Lower leg skin (tissue), 4 donors: ENCODE measurements around the gene PEX5. TPM values are rescaled to one million over a fixed set of nuclear protein-coding genes. Genes with fewer than 3 reads are reported as not detected.
A peak's percentile ranks its signal among the peaks of the same experiment; 100 is the strongest.
"Not testable (repeated sequence)": the region's sequence is repeated elsewhere in the genome, so short reads cannot be mapped to it uniquely, and the experiment has no call there.

Source experiments
- DNase-seq, 2 donors: peaks; one replicate each; pipeline ENCODE4 v3.0.0-alpha.2; 2019; ENCODE audit warnings: low spot score in 2 of 2
- H3K4me3 ChIP-seq: fragments of 200-600 bp; sonication (generic); 2 replicates; pipeline ENCODE4 v1.5.1; 2017; ENCODE audit warnings: mild to moderate bottlenecking, low read depth; ENCODE audit not compliant: poor library complexity, severe bottlenecking
- CTCF ChIP-seq, 3 donors: fragments of 450-650 bp; IDR thresholded peaks; one replicate each; pipeline ENCODE4 v1.5.1; 2016; ENCODE audit warnings: antibody characterized with exemption in 3 of 3, mild to moderate bottlenecking in 3 of 3, moderate library complexity in 2 of 3
- POLR2A ChIP-seq, 2 donors: fragments of 450-650 bp; IDR thresholded peaks; one replicate each; pipeline ENCODE4 v1.6.1; 2016 to 2017; ENCODE audit warnings: antibody characterized with exemption in 2 of 2, mild to moderate bottlenecking in 1 of 2, moderate library complexity in 1 of 2
- WGBS, 2 donors: methylation state at CpG; one replicate each; pipeline ENCODE4 v1.1.5; 2018; 5-methylcytosine and 5-hydroxymethylcytosine counted together
- intact Hi-C: fragments of 100-400 bp; cut with DNase I; formaldehyde crosslinking; loops from one replicate; pipeline ENCODE4 v1.15.0; 2023; ENCODE audit warnings: low total_unique reads
- total RNA-seq, 4 donors: library from RNA; depleted of rRNA; stranded (reverse); fragments of >200 nt; gene quantifications; one replicate each; pipeline ENCODE4 v1.1.0, GENCODE V29; 2016

PEX5 gene
- total RNA-seq, 4 donors from 2014 or later: 20.5 to 46.4 (median 33.9) TPM

GRCh38 chr12:7178481-7178880 is 11.0 kb upstream of the PEX5 start:
- intact Hi-C loops: no loop called here
- TF ChIP-seq POLR2A (IDR thresholded peaks at IDR 0.05): no peak
- no peak for TF ChIP-seq CTCF (IDR thresholded peaks at IDR 0.05)
- 85 to 97% methylated on average over 2 of the region's 2 CpGs for WGBS, 2 donors
- no peak for DNase-seq
- no peak overlapping the region for H3K4me3 ChIP-seq

GRCh38 chr12:7180685-7181084 is 8.8 kb upstream of the PEX5 start:
- DNase-seq: no peak
- intact Hi-C loops: no loop called here
- WGBS, 2 donors: 25 to 33% methylated on average over 1 of the region's 1 CpG
- TF ChIP-seq POLR2A (IDR thresholded peaks at IDR 0.05) (no peak), CTCF (IDR thresholded peaks at IDR 0.05) (no peak)
- H3K4me3 ChIP-seq: no peak overlapping the region

- H3K4me3 ChIP-seq, DNase-seq, intact Hi-C loops: not testable (repeated sequence)
- 37 to 39% methylated on average over 2 of the region's 2 CpGs for WGBS, 2 donors
Observed at GRCh38 chr12:7186058-7186457, 3.4 kb upstream of the PEX5 start.

- intact Hi-C loops: no loop called here
- 1 to 3% methylated on average over 21 of the region's 21 CpGs for WGBS, 2 donors
- DNase-seq: peak; percentile 59 to 91
- TF ChIP-seq CTCF (IDR thresholded peaks at IDR 0.05) (no peak), POLR2A (IDR thresholded peaks at IDR 0.05) (no peak)
- H3K4me3 ChIP-seq: peak overlapping the region; percentile 60
Observed at GRCh38 chr12:7188562-7189397, 706 bp upstream of the PEX5 start.

GRCh38 chr12:7190268-7191055 is 976 bp downstream of the PEX5 start:
- WGBS, 2 donors: 21 to 25% methylated on average over 16 to 17 of the region's 17 CpGs
- TF ChIP-seq POLR2A (IDR thresholded peaks at IDR 0.05) (no peak), CTCF (IDR thresholded peaks at IDR 0.05) (no peak)
- H3K4me3 ChIP-seq: peak overlapping the region; percentile 60
- intact Hi-C loops: no loop called here
- peak; percentile 18 to 88 for DNase-seq

GRCh38 chr12:7193674-7194073 is 4.2 kb downstream of the PEX5 start:
- no peak overlapping the region for H3K4me3 ChIP-seq
- WGBS, 2 donors: 59 to 71% methylated on average over 2 of the region's 2 CpGs
- intact Hi-C loops: no loop called here
- TF ChIP-seq POLR2A (IDR thresholded peaks at IDR 0.05) (no peak), CTCF (IDR thresholded peaks at IDR 0.05) (no peak)
- no peak for DNase-seq
